H9 (cell line): Measurements from ENCODE around the gene CRYBG2. TPM values are rescaled to one million over a fixed set of nuclear protein-coding genes. Genes with fewer than 3 reads are reported as not detected.
A peak's percentile ranks its signal among the peaks of the same experiment; 100 is the strongest.

ENCODE experiments used
- DNase-seq: peaks from one replicate; pipeline ENCODE4 v3.0.0-alpha.2; 2017
- H2AFZ ChIP-seq: one replicate; pipeline ENCODE4 v1.6.1; 2013; ENCODE audit warnings: mild to moderate bottlenecking, low read length, control low read depth, moderate library complexity
- H2AK5ac ChIP-seq: 2 replicates; pipeline ENCODE4 v1.6.1; 2013; ENCODE audit warnings: low read length, control low read depth, mixed read lengths; ENCODE audit not compliant: insufficient read length
- H2BK120ac ChIP-seq: one replicate; pipeline ENCODE4 v1.6.1; 2013; ENCODE audit warnings: low read depth, mild to moderate bottlenecking, low read length, control low read depth, inconsistent platforms; ENCODE audit not compliant: poor library complexity, severe bottlenecking
- H2BK12ac ChIP-seq: 2 replicates; pipeline ENCODE4 v1.6.1; 2013; ENCODE audit warnings: low read length, control low read depth, mixed read lengths, low read depth; ENCODE audit not compliant: insufficient read length
- H2BK15ac ChIP-seq: 2 replicates; pipeline ENCODE4 v1.6.1; 2013; ENCODE audit warnings: low read depth, low read length, control low read depth
- H2BK20ac ChIP-seq: one replicate; pipeline ENCODE4 v1.6.1; 2013; ENCODE audit warnings: low read depth, mild to moderate bottlenecking, low read length, control low read depth, inconsistent platforms; ENCODE audit not compliant: poor library complexity, severe bottlenecking
- H2BK5ac ChIP-seq: 2 replicates; pipeline ENCODE4 v1.6.1; 2013; ENCODE audit warnings: low read length, control low read depth, mixed read lengths; ENCODE audit not compliant: insufficient read length
- H3K14ac ChIP-seq: 2 replicates; pipeline ENCODE4 v1.6.1; 2013; ENCODE audit warnings: low read length, control low read depth; ENCODE audit not compliant: insufficient read depth
- H3K18ac ChIP-seq: 2 replicates; pipeline ENCODE4 v1.6.1; 2013; ENCODE audit warnings: low read depth, mild to moderate bottlenecking, mixed read lengths, low read length, control low read depth; ENCODE audit not compliant: insufficient read length
- H3K23ac ChIP-seq: 2 replicates; pipeline ENCODE4 v1.6.1; 2013; ENCODE audit warnings: low read length, control low read depth, mixed read lengths, low read depth; ENCODE audit not compliant: insufficient read length
- H3K23me2 ChIP-seq: 2 replicates; pipeline ENCODE4 v1.6.1; 2013; ENCODE audit warnings: low read depth, mild to moderate bottlenecking, mixed read lengths, low read length, control low read depth; ENCODE audit not compliant: insufficient read length, poor library complexity, severe bottlenecking
- H3K27ac ChIP-seq: 2 replicates; pipeline ENCODE4 v1.5.1; 2013; ENCODE audit warnings: low read length, control low read depth, mixed read lengths, low read depth; ENCODE audit not compliant: insufficient read length
- H3K27me3 ChIP-seq: 2 replicates; pipeline ENCODE4 v1.6.1; 2013; ENCODE audit warnings: low read length, control low read depth, inconsistent platforms; ENCODE audit not compliant: insufficient read depth
- H3K4ac ChIP-seq: 2 replicates; pipeline ENCODE4 v1.6.1; 2013; ENCODE audit warnings: low read depth, mild to moderate bottlenecking, control low read depth, inconsistent platforms, low read length, moderate library complexity
- H3K4me1 ChIP-seq: 2 replicates; pipeline ENCODE4 v1.6.1; 2013; ENCODE audit warnings: low read length, control low read depth, inconsistent platforms; ENCODE audit not compliant: insufficient read depth
- H3K4me2 ChIP-seq: 2 replicates; pipeline ENCODE4 v1.6.1; 2013; ENCODE audit warnings: low read length, control low read depth, mixed read lengths; ENCODE audit not compliant: insufficient read length, insufficient read depth
- H3K56ac ChIP-seq: 2 replicates; pipeline ENCODE4 v1.6.1; 2013; ENCODE audit warnings: low read depth, mild to moderate bottlenecking, mixed read lengths, low read length, control low read depth; ENCODE audit not compliant: insufficient read length
- H3K79me1 ChIP-seq: 2 replicates; pipeline ENCODE4 v1.6.1; 2013; ENCODE audit warnings: low read depth, mild to moderate bottlenecking, moderate library complexity, low read length, control low read depth, inconsistent platforms; ENCODE audit not compliant: insufficient read depth, poor library complexity, severe bottlenecking
- H3K79me2 ChIP-seq: 2 replicates; pipeline ENCODE4 v1.6.1; 2013; ENCODE audit warnings: low read length, control low read depth, inconsistent platforms; ENCODE audit not compliant: insufficient read depth
- H3K9ac ChIP-seq: 2 replicates; pipeline ENCODE4 v1.6.1; 2013; ENCODE audit warnings: low read length, control low read depth, mixed read lengths; ENCODE audit not compliant: insufficient read length; ENCODE audit errors: extremely low read depth
- H3K9me3 ChIP-seq: one replicate; pipeline ENCODE4 v1.6.1; 2013; ENCODE audit warnings: low read depth, low read length, inconsistent platforms; ENCODE audit not compliant: control insufficient read depth
- H3T11ph ChIP-seq: one replicate; pipeline ENCODE4 v1.6.1; 2013; ENCODE audit warnings: mild to moderate bottlenecking, low read length, control low read depth, inconsistent platforms
- H4K20me1 ChIP-seq: one replicate; pipeline ENCODE4 v1.6.1; 2013; ENCODE audit not compliant: control insufficient read depth, insufficient read length, insufficient read depth
- H4K5ac ChIP-seq: 2 replicates; pipeline ENCODE4 v1.6.1; 2013; ENCODE audit warnings: low read depth, mild to moderate bottlenecking, mixed read lengths, low read length, control low read depth; ENCODE audit not compliant: insufficient read length
- H4K8ac ChIP-seq: replicated peaks from 2 replicates; pipeline ENCODE4 v1.6.1; 2013; ENCODE audit warnings: low read length, control low read depth, mixed read lengths, low read depth; ENCODE audit not compliant: insufficient read length
- H4K91ac ChIP-seq: 2 replicates; pipeline ENCODE4 v1.6.1; 2013; ENCODE audit warnings: low read depth, mild to moderate bottlenecking, moderate library complexity, mixed read lengths, low read length, control low read depth; ENCODE audit not compliant: insufficient read length
- H3K27ac Mint-ChIP-seq, 3 experiments: 2 replicates in 2 of 3; 3 replicates in 1 of 3; pipeline ENCODE4 v1.8.0; 2020 to 2021; ENCODE audit warnings: mixed read lengths in 3 of 3, mild to moderate bottlenecking in 1 of 3, moderate library complexity in 1 of 3
- H3K27me3 Mint-ChIP-seq: 2 replicates; pipeline ENCODE4 v1.8.0; 2021; ENCODE audit warnings: low read depth, mild to moderate bottlenecking, moderate library complexity, mixed read lengths
- H3K36me3 Mint-ChIP-seq, 3 experiments: 2 replicates in 2 of 3; 3 replicates in 1 of 3; pipeline ENCODE4 v1.8.0; 2020 to 2021; ENCODE audit warnings: low read depth in 3 of 3, mixed read lengths in 3 of 3; ENCODE audit not compliant: insufficient read depth in 1 of 3
- H3K4me1 Mint-ChIP-seq, 2 experiments: 2 replicates each; pipeline ENCODE4 v1.8.0; 2020; ENCODE audit warnings: mixed read lengths in 2 of 2
- H3K4me3 Mint-ChIP-seq, 2 experiments: 2 replicates in 1 of 2; 3 replicates in 1 of 2; pipeline ENCODE4 v1.8.0; 2020 to 2021; ENCODE audit warnings: mild to moderate bottlenecking in 2 of 2, mixed read lengths in 2 of 2, moderate library complexity in 1 of 2
- H3K9me3 Mint-ChIP-seq, 2 experiments: 2 replicates in 1 of 2; 3 replicates in 1 of 2; pipeline ENCODE4 v1.8.0; 2020; ENCODE audit warnings: mild to moderate bottlenecking in 2 of 2, mixed read lengths in 2 of 2, moderate library complexity in 1 of 2
- CTCF ChIP-seq: fragments of 200-600 bp; sonication (generic); conservative IDR thresholded peaks from 3 replicates; pipeline ENCODE4 v1.8.0; 2021; ENCODE audit warnings: antibody characterized with exemption, mild to moderate bottlenecking
- WGBS: extraction: QIAGEN DNeasy Blood & Tissue Kit; methylation state at CpG from one replicate; pipeline ENCODE4 v1.1.7; 2013; ENCODE audit warnings: missing lambda C conversion rate, low lambda C conversion rate, mixed read lengths; ENCODE audit not compliant: insufficient read length; ENCODE audit errors: extremely low coverage; 5-methylcytosine and 5-hydroxymethylcytosine counted together
- total RNA-seq: library from RNA; stranded (reverse); gene quantifications from 2 replicates; pipeline ENCODE4 v1.2.1, GENCODE V29; 2021

The CRYBG2 gene
- total RNA-seq, 1 experiment from 2014 or later, result 12.8 TPM

- Mint-ChIP-seq H3K4me1 (peaks cover 22 to 35% of the 10 kb centered on the region in 2 experiments), H3K27me3 (no peaks in the 10 kb centered on the region), H3K4me3 (peak overlapping the region in 1 of 2 experiments; percentile 41; a peak in 3 of 5 replicates), H3K27ac (peak overlapping the region; percentile 34 to 84 (median 64); a peak in 4 of 7 replicates), H3K36me3 (peaks cover 0 to 2% (median 0%) of the 10 kb centered on the region in 3 experiments; a peak in 1 of 7 replicates), H3K9me3 (no peaks in the 10 kb centered on the region)
- Histone ChIP-seq H2BK15ac (no peak overlapping the region), H3K4me1 (peaks cover 3% of the 10 kb centered on the region; the same call in 1 of the 2 replicates), H3K9me3 (no peaks in the 10 kb centered on the region), H3K23ac (no peak overlapping the region), H4K91ac (no peak overlapping the region), H3K27me3 (no peaks in the 10 kb centered on the region), H2BK5ac (no peak overlapping the region), H3K4ac (no peak overlapping the region), H3K14ac (no peak overlapping the region; the same call in 1 of the 2 replicates), H3K79me2 (no peaks in the 10 kb centered on the region), H4K5ac (no peak overlapping the region), H2BK20ac (no peak overlapping the region), H2BK120ac (no peak overlapping the region), H2BK12ac (no peak overlapping the region), H4K8ac (no peak overlapping the region), H2AFZ (no peak overlapping the region), H3K23me2 (no peaks in the 10 kb centered on the region), H3K4me2 (no peak overlapping the region), H2AK5ac (no peak overlapping the region), H3K18ac (peak overlapping the region; percentile 21), H4K20me1 (no peaks in the 10 kb centered on the region), H3T11ph (no peak overlapping the region), H3K27ac (no peak overlapping the region), H3K56ac (no peak overlapping the region), H3K9ac (no peak overlapping the region), H3K79me1 (no peaks in the 10 kb centered on the region)
- DNase-seq, result no peak
- TF ChIP-seq CTCF, result no peak
- no CpG with 5 or more reads among the region's 11 CpGs for WGBS
Observed at GRCh38 chr1:26290122-26290881, 63.6 kb downstream of the CRYBG2 start.
